ENCODE results near the gene WIPF3. TPM values are rescaled to one million over a fixed set of nuclear protein-coding genes. Genes with fewer than 3 reads are reported as not detected.

The WIPF3 gene
- total RNA-seq, 1 donor from 2014 or later: 4.0 TPM

- peaks cover 4% of the 10 kb centered on the region for H3K36me3 Mint-ChIP-seq (ENCODE audit: low read depth)
- no peak for DNase-seq (ENCODE audit: low read depth, low spot score)
- no peak overlapping the region for H3K27ac Mint-ChIP-seq (ENCODE audit: unreplicated experiment)
- H3K4me1 Mint-ChIP-seq: no peaks in the 10 kb centered on the region
- no peaks in the 10 kb centered on the region for H3K27me3 Mint-ChIP-seq (ENCODE audit: low read depth)
- peaks cover 7% of the 10 kb centered on the region for H3K9me3 Mint-ChIP-seq
- no peak overlapping the region for H3K4me3 Mint-ChIP-seq
- no peak for TF ChIP-seq CTCF (conservative IDR thresholded peaks at IDR 0.05)
Observed at GRCh38 chr7:29833929-29834328, 27.6 kb downstream of the WIPF3 start.

GRCh38 chr7:29835718-29836117, 29.4 kb downstream of the WIPF3 start:
- H3K9me3 Mint-ChIP-seq: peaks cover 7% of the 10 kb centered on the region
- peaks cover 3% of the 10 kb centered on the region for H3K27me3 Mint-ChIP-seq (ENCODE audit: low read depth)
- H3K4me1 Mint-ChIP-seq: no peaks in the 10 kb centered on the region
- H3K4me3 Mint-ChIP-seq: no peak overlapping the region
- H3K36me3 Mint-ChIP-seq (ENCODE audit: low read depth): peaks cover 4% of the 10 kb centered on the region
- DNase-seq (ENCODE audit: low read depth, low spot score): no peak
- no peak for TF ChIP-seq CTCF (conservative IDR thresholded peaks at IDR 0.05)
- no peak overlapping the region for H3K27ac Mint-ChIP-seq (ENCODE audit: unreplicated experiment)

GRCh38 chr7:29839302-29839701, 33.0 kb downstream of the WIPF3 start:
- Mint-ChIP-seq H3K9me3 (no peaks in the 10 kb centered on the region), H3K36me3 (ENCODE audit: low read depth) (no peaks in the 10 kb centered on the region), H3K4me1 (peaks cover 21% of the 10 kb centered on the region), H3K27me3 (ENCODE audit: low read depth) (peaks cover 3% of the 10 kb centered on the region), H3K4me3 (no peak overlapping the region), H3K27ac (ENCODE audit: unreplicated experiment) (no peak overlapping the region)
- no peak for DNase-seq (ENCODE audit: low read depth, low spot score)
- no peak for TF ChIP-seq CTCF (conservative IDR thresholded peaks at IDR 0.05)

- TF ChIP-seq CTCF (conservative IDR thresholded peaks at IDR 0.05): no peak
- Mint-ChIP-seq H3K9me3 (no peaks in the 10 kb centered on the region), H3K4me1 (peaks cover 21% of the 10 kb centered on the region), H3K27ac (ENCODE audit: unreplicated experiment) (no peak overlapping the region), H3K4me3 (no peak overlapping the region), H3K27me3 (ENCODE audit: low read depth) (peaks cover 3% of the 10 kb centered on the region), H3K36me3 (ENCODE audit: low read depth) (no peaks in the 10 kb centered on the region)
- no peak for DNase-seq (ENCODE audit: low read depth, low spot score)
Observed at GRCh38 chr7:29839921-29840320, 33.6 kb downstream of the WIPF3 start.

- TF ChIP-seq CTCF (conservative IDR thresholded peaks at IDR 0.05): no peak
- no peaks in the 10 kb centered on the region for H3K36me3 Mint-ChIP-seq (ENCODE audit: low read depth)
- H3K4me1 Mint-ChIP-seq: peaks cover 21% of the 10 kb centered on the region
- DNase-seq (ENCODE audit: low read depth, low spot score): no peak
- no peak overlapping the region for H3K27ac Mint-ChIP-seq (ENCODE audit: unreplicated experiment)
- peaks cover 3% of the 10 kb centered on the region for H3K27me3 Mint-ChIP-seq (ENCODE audit: low read depth)
- no peak overlapping the region for H3K4me3 Mint-ChIP-seq
- no peaks in the 10 kb centered on the region for H3K9me3 Mint-ChIP-seq
Observed at GRCh38 chr7:29840701-29841100, 34.4 kb downstream of the WIPF3 start.
